Kidney (tissue), 14 donors: ENCODE results near the gene TENM4. TPM values are rescaled to one million over a fixed set of nuclear protein-coding genes. Genes with fewer than 3 reads are reported as not detected.

Experiments
- DNase-seq, 5 donors: peaks; one replicate each; pipeline ENCODE4 v3.0.0-alpha.2; 2013 to 2020
- FAIRE-seq: peaks from 2 replicates; lab custom pipeline; 2012; peaks lifted over from hg19 to GRCh38; lab: Jason Lieb, UNC
- H3K27ac ChIP-seq, 2 donors: one replicate each; pipeline ENCODE4 v1.7.0; 2013; ENCODE audit warnings: low read depth in 2 of 2, low read length in 2 of 2, inconsistent platforms in 1 of 2
- H3K27me3 ChIP-seq: one replicate; pipeline ENCODE4 v1.7.1; 2013; ENCODE audit warnings: low read length, inconsistent platforms; ENCODE audit not compliant: control insufficient read depth, insufficient read depth
- H3K36me3 ChIP-seq, 3 donors: one replicate each; pipeline versions ENCODE4 v1.7.0 to v1.7.1; 2013; ENCODE audit warnings: low read length in 3 of 3, control low read depth in 1 of 3, inconsistent platforms in 1 of 3; ENCODE audit not compliant: insufficient read depth in 3 of 3, control insufficient read depth in 2 of 3
- H3K4me1 ChIP-seq, 3 donors: one replicate each; pipeline versions ENCODE4 v1.7.0 to v1.7.1; 2013; ENCODE audit warnings: low read length in 3 of 3, inconsistent platforms in 1 of 3, low read depth in 1 of 3; ENCODE audit not compliant: control insufficient read depth in 2 of 3, insufficient read depth in 2 of 3
- H3K4me3 ChIP-seq, 3 donors: one replicate each; pipeline versions ENCODE4 v1.7.0 to v1.8.1; 2013; ENCODE audit warnings: low read length in 3 of 3, control low read depth in 1 of 3, inconsistent platforms in 1 of 3
- H3K9ac ChIP-seq, 3 donors: one replicate each; pipeline versions ENCODE4 v1.7.0 to v1.7.1; 2013; ENCODE audit warnings: low read length in 3 of 3, control low read depth in 1 of 3, inconsistent platforms in 1 of 3
- H3K9me3 ChIP-seq, 3 donors: one replicate each; pipeline versions ENCODE4 v1.7.0 to v1.7.1; 2013; ENCODE audit warnings: low read length in 3 of 3, control low read depth in 1 of 3, inconsistent platforms in 1 of 3; ENCODE audit not compliant: control insufficient read depth in 2 of 3, insufficient read depth in 1 of 3
- intact Hi-C: fragments of 100-400 bp; cut with DNase I; formaldehyde crosslinking; loops from one replicate; pipeline ENCODE4 v1.11.1; 2022
- polyA plus RNA-seq: library from polyadenylated mRNA; stranded (reverse); fragments of 350-450 nt; fragmentation: Illumina TruSeq; extraction: RNeasy Lipid Tissue Mini Kit (QIAGEN cat#74804); gene quantifications from one replicate; pipeline ENCODE4 v1.2.3, GENCODE V29; 2014; ENCODE audit warnings: low read depth, low replicate concordance; ENCODE audit not compliant: insufficient read depth
- total RNA-seq: library from RNA; stranded (reverse); fragmentation: NEBNext Ultra II Directional; extraction: Animal tissue kit (Norgen Biotek cat#: 25700); gene quantifications from one replicate; pipeline ENCODE4 v1.2.1, GENCODE V29; 2021
- TF ChIP-seq, protein P1 (sequence below): IDR thresholded peaks from 3 replicates; pipeline ENCODE4 v1.5.1; 2012; ENCODE audit warnings: mild to moderate bottlenecking, moderate library complexity, borderline replicate concordance; ENCODE audit not compliant: insufficient read depth; ENCODE audit errors: extremely low read depth
- donor health status: control.
- donor health status: control.
- donor health status: control.
- donor health status: control.
- donor health status: control.
- donor health status: DM: yes; HTN: yes; CAD: no.
- donor health status: Normal renal cell carcinoma (clear cell type).

TENM4 gene
- total and polyA plus RNA-seq, 2 donors from 2014 or later: 0.34 to 31.0 TPM

DNA sequence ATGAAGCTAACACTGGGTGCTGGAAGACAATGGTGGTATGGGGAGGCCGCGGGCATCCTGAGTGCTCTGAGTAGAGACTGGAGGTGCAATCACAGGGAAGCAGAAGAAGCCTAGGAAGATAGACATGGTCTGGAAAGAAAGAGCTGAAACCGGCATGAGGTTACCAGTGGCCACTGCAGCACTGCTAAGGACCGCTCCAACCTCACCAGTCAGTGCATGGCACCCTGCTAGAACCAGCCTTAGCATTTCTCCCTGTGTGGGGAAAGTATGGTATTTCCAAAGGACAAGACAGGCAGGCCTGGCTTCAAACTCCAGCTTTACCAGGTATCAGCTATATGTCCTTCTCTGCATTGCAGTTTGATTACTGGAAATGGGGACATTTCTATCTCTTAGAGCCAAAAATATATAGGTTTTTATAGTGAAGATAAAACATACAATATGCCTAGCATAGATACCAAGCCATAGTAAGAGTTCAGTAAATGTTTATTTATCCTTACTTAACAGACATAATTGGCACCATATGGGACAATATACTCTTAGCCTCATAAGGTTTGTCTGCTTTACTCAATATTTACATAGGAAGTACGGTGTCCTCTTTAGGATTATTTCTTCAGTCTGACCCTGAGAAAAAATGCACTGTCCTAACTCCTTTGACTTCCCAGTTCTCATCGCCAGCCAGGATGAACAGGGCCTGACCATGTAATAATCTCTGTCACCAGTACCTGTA, 231.1 kb downstream of the TENM4 start:
- DNase-seq: no peak
- intact Hi-C loops: no loop called here

DNA sequence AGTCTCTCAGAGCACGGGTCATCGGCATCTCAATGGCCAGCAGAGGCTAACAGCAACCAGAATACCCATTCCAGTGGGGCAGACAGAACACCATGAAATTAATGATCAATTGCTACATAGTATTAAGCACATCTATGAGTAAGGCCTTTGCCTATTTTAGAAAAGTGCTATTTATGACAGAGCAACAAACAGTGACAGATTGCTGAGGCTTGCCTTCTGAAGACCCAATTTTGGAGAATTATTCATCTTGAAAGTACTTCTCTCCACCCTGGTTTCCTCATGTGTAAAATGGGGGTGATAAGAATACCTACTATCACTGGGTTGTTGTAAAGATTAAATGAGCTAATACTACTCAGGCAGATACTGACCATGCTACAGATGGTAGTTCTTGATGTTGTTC, 232.7 kb downstream of the TENM4 start:
- DNase-seq (no peak), FAIRE-seq (no peak)
- peaks cover 0 to 8% (median 2%) of the 10 kb centered on the region in 3 donors for H3K4me1 ChIP-seq
- H3K4me3 ChIP-seq: no peak overlapping the region
- H3K27me3 ChIP-seq: no peaks in the 10 kb centered on the region
- no peaks in the 10 kb centered on the region for H3K36me3 ChIP-seq
- intact Hi-C loops: no loop called here
- no peak overlapping the region for H3K9ac ChIP-seq
- H3K9me3 ChIP-seq: no peaks in the 10 kb centered on the region
- TF ChIP-seq, protein P1, sequence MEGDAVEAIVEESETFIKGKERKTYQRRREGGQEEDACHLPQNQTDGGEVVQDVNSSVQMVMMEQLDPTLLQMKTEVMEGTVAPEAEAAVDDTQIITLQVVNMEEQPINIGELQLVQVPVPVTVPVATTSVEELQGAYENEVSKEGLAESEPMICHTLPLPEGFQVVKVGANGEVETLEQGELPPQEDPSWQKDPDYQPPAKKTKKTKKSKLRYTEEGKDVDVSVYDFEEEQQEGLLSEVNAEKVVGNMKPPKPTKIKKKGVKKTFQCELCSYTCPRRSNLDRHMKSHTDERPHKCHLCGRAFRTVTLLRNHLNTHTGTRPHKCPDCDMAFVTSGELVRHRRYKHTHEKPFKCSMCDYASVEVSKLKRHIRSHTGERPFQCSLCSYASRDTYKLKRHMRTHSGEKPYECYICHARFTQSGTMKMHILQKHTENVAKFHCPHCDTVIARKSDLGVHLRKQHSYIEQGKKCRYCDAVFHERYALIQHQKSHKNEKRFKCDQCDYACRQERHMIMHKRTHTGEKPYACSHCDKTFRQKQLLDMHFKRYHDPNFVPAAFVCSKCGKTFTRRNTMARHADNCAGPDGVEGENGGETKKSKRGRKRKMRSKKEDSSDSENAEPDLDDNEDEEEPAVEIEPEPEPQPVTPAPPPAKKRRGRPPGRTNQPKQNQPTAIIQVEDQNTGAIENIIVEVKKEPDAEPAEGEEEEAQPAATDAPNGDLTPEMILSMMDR: no peak
- no peak overlapping the region for H3K27ac ChIP-seq

More for the DNA sequence above, 231.1 kb downstream of the TENM4 start:
- TF ChIP-seq, protein P1: no peak
- peaks cover 0 to 8% (median 2%) of the 10 kb centered on the region in 3 donors for H3K4me1 ChIP-seq
- no peak overlapping the region for H3K4me3 ChIP-seq
- H3K27ac ChIP-seq: no peak overlapping the region
- FAIRE-seq: no peak
- H3K36me3 ChIP-seq: no peaks in the 10 kb centered on the region
- H3K9ac ChIP-seq: no peak overlapping the region
- H3K27me3 ChIP-seq: no peaks in the 10 kb centered on the region
- H3K9me3 ChIP-seq: no peaks in the 10 kb centered on the region

DNA sequence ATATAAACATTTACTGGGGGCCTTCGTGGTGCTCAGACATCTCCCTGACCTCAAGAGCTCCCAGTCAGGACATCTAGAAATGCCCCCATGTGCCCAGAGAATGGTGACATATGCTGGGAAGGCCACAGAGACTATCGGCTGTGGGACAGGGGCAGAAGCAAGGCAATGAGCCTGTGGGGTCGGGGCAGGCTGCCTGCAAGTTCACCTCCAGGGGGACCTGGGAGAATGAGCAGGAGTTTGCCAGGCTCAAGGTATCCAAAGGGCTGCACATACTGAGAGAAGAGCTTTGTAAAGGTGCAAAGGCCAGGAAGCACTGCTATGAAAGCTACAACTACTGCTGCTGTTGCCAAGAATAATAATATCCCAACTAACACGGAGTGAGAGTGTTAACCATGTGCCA, 233.9 kb downstream of the TENM4 start:
- Histone ChIP-seq H3K27ac (no peak overlapping the region), H3K36me3 (no peaks in the 10 kb centered on the region), H3K4me3 (no peak overlapping the region), H3K4me1 (peaks cover 0 to 8% (median 2%) of the 10 kb centered on the region in 3 donors), H3K9me3 (no peaks in the 10 kb centered on the region), H3K9ac (no peak overlapping the region), H3K27me3 (no peaks in the 10 kb centered on the region)
- no peak for FAIRE-seq
- TF ChIP-seq, protein P1: no peak
- DNase-seq: no peak
- intact Hi-C loops: no loop called here
